DND-41 (cell line): ENCODE data around the gene BIRC2.
A peak's percentile ranks its signal among the peaks of the same experiment; 100 is the strongest.

Source experiments
- EZH2 ChIP-seq: IDR thresholded peaks from 3 replicates; pipeline ENCODE4 v1.6.1; 2012; ENCODE audit warnings: borderline replicate concordance, low read depth, mild to moderate bottlenecking, moderate library complexity, low read length, inconsistent platforms; ENCODE audit not compliant: severe bottlenecking
- TF ChIP-seq, protein P1 (sequence below): IDR thresholded peaks from 2 replicates; pipeline ENCODE4 v1.5.1; 2012; ENCODE audit warnings: borderline replicate concordance, low read length, moderate library complexity, mild to moderate bottlenecking; ENCODE audit not compliant: poor library complexity, severe bottlenecking; ENCODE audit errors: extremely low read depth

DNA sequence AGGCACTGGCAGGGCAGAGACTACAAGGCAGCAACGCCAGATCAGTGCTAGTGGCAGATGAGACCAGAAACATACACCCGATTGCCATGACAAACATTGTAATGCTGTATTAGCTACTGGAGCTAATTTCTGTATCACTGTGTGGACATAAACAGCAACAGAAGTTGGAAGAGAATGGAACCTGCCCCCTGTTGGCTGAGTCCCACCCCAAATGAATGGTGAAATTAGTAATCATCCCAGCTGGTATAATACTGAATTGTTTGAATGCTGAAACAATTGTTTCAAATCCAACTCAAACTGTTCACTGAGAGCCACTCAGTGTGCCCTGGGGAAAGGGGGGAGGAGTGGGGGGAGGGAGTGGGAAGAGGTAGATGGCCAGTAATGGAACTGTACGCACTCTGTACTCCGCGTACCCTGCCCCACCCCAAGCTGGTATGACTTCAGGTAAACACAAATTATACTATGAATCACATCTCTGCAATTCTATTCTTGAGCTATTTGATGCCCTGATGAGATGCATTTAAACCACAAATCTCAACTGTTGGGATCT is 40.9 kb upstream of the BIRC2 start:
- TF ChIP-seq, protein P1, sequence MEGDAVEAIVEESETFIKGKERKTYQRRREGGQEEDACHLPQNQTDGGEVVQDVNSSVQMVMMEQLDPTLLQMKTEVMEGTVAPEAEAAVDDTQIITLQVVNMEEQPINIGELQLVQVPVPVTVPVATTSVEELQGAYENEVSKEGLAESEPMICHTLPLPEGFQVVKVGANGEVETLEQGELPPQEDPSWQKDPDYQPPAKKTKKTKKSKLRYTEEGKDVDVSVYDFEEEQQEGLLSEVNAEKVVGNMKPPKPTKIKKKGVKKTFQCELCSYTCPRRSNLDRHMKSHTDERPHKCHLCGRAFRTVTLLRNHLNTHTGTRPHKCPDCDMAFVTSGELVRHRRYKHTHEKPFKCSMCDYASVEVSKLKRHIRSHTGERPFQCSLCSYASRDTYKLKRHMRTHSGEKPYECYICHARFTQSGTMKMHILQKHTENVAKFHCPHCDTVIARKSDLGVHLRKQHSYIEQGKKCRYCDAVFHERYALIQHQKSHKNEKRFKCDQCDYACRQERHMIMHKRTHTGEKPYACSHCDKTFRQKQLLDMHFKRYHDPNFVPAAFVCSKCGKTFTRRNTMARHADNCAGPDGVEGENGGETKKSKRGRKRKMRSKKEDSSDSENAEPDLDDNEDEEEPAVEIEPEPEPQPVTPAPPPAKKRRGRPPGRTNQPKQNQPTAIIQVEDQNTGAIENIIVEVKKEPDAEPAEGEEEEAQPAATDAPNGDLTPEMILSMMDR, result peak; percentile 45
- TF ChIP-seq EZH2, result no peak
